Stimulated activated CD4-positive, alpha-beta T cell treated with anti-CD3 and anti-CD28 coated beads, Interleukin-15, amount 100 ng/mL, for 48 hours (primary cell): ENCODE data around the gene PERCC1.
"Not testable (repeated sequence)": the region's sequence is repeated elsewhere in the genome, so short reads cannot be mapped to it uniquely, and the experiment has no call there.

Source experiments
- DNase-seq, 2 donors: peaks; one replicate each; pipeline ENCODE4 v3.0.0-alpha.2; 2020; ENCODE audit warnings: low read depth in 2 of 2

PERCC1 gene

DNA sequence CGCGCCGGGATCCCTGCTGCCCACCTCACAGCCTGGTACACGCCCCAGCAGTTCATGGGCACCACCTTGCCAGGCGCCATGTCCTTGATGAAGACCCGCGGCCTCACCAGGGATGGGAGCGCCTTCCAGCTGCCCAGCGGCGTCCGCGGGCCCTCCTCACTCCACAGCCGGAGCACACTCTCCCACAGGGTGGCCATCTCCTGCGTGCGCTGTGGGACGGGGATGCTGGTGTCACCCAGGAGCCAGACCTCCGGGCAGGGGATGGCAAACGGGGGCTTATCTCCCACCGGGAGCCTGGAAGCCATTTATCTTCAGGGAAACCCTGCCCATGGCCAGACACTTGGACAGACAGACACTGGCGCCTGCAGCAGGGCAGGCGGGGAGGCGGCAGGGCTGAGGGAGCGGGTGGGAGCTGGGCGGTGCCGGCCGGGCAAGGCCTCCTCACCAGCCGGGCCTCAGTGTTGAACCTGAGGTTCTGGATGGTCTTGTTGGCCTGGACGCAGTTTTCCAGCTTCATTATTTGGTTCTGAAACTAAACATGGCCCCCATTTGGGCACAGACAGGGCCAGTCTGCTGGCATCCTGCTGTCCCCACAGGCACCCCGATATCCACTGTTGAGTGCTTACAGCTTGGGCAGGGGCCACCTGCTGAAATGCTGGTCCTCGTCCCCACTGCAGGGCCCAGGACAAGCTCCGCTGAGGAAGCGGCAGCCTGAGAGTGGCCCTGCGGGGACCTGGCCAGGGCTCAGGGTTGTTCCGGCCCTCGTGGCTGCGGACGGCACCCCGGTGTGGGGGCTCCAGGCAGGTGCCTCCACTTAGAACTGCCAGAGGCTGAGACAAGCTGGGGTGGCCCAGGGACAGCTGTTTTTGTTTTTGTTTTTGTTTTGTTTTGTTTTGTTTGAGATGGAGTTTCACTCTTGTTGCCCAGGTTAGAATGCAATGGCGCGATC lies 4.0 kb downstream of the PERCC1 start:
- no peak for DNase-seq

DNA sequence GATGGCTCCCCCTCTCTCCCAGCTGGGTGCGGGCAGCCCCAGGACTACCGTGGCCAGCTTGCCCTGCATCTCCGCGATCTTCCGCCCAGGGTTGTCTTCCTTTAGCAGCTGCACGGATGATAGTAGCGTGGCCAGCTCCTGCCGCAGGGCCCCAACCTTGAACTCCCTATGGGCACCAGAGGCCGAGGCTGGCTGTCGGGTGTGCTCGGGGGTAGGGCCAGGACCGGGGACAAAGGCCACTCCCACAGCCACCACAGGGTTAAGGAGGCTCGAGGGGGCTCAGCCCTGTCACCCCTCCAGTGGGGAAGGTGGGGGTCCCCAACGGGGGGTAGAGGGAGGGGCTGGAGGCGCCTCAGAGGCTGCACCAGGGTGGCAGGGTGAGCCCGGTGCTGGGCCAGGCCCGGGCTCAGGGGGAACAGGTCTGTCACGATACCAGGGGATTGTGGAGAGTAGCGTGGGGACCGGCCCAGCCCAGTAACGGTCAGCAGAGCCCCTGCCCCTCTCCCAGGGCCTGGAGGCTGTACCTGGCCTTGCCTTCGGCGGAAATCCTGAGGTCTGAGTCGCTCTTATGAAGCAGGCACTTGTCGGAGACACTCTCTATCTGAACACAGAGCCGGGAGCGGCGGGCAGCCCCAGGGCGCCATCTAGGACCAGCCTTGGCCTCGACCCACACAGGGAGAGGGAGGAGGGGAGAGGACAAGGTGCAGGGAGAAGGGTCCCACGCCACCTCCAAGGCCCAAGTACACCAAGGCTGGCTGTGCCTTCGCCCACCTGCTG lies 5.2 kb downstream of the PERCC1 start:
- no peak for DNase-seq

DNA sequence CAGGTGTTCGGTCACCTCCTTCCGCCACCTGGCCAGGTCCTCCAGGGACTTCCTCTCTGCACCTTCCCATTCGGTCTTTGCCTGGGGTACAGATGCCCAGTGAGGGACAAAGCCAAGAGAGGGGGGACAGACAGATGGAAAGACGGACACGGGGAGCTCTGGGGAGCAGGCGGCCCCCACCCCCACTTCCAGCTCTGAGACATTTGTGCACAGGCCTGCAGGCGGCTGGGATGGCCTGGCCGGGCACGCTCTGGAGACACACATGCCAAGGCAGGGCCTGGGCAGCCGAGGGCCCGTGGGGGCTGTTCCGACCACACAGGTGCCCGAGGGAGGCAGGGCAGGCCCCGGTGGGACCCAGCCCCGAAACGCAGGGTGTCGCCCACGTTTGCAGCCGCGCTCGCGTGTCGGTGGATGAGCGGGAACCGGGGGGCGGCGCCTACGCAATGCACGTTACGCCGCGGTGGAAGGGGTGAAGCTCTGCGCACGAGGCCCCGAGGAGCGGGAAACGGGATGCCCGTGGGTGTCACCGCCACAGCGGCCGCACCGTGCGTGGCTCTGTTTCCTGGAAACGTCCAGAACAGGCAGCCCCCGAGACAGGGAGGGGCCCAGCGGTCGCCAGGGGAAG lies 6.0 kb downstream of the PERCC1 start:
- no peak for DNase-seq

DNA sequence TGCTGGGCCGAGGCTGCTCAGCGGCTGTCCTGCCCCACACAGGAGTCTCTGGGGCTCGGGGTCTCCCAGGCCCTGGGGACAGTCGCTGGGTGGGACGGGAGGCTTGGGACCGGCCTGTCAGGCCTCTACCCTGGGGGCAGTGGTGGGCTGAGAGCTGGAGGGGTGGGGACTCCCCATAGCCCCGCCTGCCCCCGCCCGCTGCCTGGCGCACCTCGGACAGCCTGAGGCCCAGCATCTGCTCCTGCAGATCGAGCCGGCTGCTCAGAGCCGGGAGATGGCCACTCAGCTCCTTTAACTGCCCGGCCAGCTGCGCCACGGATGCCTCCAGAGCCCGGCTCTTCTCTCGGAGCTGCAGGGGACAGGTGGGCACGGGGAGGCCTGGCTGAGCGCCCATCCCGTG lies 6.7 kb downstream of the PERCC1 start:
- no peak for DNase-seq

GRCh38 chr16:1438229-1439057 lies 7.6 kb downstream of the PERCC1 start:
- DNase-seq, result no peak

DNA sequence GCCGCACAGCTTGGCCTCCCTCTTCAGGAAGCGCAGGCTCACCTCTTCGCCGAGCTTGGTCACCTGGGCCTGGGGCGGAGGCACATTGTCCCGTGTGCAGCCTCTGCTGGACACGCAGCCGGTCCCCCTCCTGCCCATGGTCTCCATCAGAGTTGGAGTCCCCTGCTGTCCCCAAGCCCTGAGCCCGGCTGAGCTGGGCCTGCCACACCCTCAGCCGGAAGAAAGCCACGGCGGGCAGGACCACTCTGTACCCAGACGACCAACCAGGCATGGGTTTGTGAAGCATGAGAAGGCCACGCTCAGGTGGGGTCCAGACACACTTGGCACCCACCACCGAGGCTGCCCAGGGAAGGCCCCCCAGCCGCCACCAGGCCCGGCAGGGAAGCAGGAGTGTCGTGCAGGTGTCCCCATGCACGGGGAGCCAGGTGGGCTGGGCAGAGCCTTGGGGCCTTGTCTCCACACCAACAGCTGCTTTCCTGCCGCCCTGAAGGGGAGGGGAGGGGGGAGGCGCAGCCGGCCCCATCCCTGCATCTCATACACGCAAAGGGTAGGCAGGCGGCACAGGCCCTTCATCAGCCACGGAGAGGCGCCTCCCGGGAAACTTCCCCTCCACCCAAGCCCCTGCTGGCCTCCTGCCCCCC lies 8.3 kb downstream of the PERCC1 start:
- no peak for DNase-seq

GRCh38 chr16:1439699-1440074 lies 8.8 kb downstream of the PERCC1 start:
- DNase-seq, result not testable (repeated sequence)

- DNase-seq, result no peak
These were observed 10.5 kb downstream of the PERCC1 start for GRCh38 chr16:1441391-1441829.

DNA sequence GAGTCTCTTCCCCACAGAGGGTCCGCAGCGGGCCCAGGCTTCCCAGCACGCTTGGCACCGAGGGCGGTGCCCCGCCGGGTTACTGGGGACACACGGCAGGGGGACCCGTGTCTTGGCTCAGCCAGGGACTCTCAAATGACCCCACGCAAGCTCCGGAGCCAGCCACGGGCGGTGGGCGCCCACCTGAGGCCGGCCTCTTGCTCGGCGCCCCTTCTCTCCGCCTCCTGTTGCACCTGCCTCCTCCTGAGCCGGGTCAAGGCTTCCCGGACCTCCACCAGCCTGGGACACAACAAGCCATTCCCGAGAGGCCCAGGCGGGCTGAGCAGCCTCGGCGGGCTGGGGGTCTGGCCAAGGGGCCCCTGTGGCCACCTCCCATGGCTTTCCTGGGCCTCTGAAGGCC lies 11.8 kb downstream of the PERCC1 start:
- DNase-seq, result no peak

GRCh38 chr16:1443403-1443973 lies 12.6 kb downstream of the PERCC1 start:
- DNase-seq, result no peak

DNA sequence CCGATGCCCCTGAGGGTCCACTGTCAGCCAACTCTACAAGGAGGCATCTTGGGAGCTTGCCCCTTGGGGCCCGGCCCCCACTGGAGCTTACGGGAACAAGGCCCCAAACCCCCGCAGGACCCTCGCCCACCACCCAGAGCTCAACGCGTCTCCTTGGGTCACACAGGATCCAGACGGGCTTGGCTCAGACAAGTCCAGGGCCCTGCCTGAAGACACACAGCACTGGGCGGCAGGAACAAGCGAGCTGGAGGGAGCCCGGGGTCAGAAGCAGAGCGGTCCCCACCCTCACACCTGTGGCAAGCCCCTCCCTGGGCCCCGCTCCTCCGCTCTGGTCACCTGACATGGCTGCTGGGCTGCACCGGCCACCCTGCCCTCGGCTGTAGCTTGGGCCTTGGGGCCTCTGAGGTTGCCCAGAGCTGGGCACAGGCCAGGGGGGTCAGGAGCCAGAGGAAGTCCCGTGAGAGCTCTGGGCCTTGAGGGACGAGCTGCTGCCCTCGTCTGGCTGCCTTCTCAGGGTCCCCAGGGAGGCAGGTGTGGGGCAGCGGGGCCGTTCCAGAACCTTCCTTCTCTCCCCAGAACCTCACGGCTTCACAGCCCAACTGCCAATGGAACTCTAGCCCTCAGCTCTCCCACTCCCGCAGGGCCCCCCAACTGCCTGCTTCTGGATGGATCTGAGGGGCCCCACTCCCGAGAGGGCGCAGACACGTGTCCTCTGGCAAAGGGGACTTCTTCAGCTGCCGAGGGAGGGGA lies 13.3 kb downstream of the PERCC1 start, which contains the start of gene CCDC154:
CCDC154 (minus strand) TSS at position 577 of the 750 bp plus-strand sequence; CDS start at position 343, 234 bp downstream.
- no peak for DNase-seq

DNA sequence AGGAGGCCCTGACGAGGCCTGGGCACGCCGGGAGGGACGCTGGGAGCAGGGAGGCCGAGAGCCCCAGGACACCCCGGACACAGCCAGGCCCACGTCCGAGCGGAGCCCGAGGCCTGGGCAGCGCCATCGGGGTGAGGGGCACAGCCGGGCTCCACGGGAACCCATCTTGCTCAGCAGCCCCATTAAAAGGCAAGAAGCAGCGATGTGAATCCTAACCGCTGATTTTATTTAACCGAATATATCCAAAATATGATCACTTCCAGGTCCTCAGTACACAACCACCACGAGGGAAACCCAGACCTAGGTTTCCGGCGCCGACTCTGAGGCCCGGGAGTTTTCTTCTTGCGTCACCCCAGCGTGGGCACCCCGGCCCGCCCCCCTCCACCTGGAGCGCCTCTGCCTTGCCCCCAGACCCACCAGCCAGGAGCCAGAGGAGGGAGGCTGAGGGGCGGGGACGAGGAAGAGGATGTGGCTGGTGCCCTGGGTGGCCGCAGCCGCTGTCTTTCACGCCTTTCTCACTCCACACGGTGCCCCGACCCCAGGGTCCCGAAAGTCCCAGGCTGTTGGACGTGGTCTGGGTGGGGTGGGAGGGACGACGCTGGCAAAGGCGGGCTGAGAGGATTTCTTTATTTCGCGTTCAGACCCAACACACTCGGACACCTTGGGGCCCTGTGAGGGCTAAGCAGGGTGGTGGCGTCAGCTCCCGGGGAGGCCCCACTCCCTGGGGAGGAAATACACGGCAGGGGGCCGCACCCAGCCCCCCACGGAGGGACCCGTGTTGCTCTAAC lies 14.0 kb downstream of the PERCC1 start:
- no peak for DNase-seq

- no peak for DNase-seq
These were observed 14.8 kb downstream of the PERCC1 start for GRCh38 chr16:1445518-1446203.

- DNase-seq, result no peak
These were observed 15.6 kb downstream of the PERCC1 start for GRCh38 chr16:1446296-1447080.

GRCh38 chr16:1447965-1448364 lies 17.1 kb downstream of the PERCC1 start:
- DNase-seq, result no peak

DNA sequence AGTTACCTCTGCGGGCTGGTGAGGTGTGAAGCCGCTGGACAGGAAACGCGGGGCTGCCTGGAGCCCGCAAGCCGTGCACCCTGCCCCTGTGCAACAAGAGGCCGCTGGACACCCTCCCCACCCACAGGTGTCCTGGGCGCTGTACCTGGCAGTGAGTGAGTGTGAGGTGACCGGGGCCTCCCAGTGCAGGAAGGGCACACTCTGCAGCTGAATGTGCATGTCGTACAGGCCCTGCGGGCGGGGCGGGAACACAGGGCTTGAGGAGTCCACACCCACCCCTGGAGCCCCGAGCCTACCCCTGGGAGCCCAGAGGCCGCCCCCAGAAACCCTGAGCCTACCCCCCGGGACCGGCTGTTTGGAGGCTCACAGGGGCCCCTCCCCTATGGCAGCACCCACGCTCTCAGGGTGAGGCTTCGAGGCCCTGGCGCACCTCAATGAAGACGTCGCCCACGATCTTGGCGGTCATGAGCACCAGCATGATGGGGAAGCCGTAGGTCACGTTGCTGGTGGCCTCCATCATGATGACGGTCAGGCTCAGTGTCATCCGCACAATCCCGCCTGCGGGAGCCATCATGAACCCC lies 17.7 kb downstream of the PERCC1 start:
- no peak for DNase-seq

DNA sequence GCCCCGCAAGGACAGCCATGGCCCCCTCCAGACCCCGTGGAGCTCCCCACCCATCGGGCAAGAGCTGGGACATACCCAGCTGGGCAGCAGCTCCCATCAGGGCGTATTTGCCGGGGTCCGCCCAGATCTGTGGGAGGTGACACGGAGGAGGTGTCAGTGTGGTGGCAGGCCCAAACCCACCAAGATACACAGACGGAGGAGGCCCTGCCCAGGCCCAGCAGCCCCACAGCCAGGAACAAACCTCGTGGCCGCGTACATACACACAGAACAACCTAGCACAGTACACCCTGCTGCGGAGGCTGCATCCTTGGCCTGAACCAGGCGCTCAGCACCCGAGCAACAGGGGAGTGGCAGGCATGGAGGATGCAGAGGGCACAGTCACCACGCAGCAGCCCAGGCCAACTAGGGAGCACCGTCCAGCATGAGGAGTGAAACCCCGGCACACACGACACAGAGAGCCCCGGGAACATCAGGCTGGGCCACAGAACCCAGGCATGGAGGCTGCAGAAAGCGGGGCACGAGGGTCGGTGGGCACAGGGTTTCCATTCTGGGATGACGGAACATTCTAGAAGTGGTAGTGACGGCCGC lies 18.4 kb downstream of the PERCC1 start:
- no peak for DNase-seq
